MG63 (cell line): ENCODE results near the gene ZNF609. TPM values are rescaled to one million over a fixed set of nuclear protein-coding genes. Genes with fewer than 3 reads are reported as not detected.

Source experiments
- DNase-seq: peaks from one replicate; pipeline ENCODE4 v3.0.0-alpha.2; 2020
- H3K27me3 ChIP-seq: fragments of 250-450 bp; sonication (Bioruptor Pico); 2 replicates; pipeline ENCODE4 v1.5.1; 2020; ENCODE audit warnings: mild to moderate bottlenecking, moderate library complexity
- H3K36me3 ChIP-seq: fragments of 250-450 bp; sonication (Bioruptor Pico); 2 replicates; pipeline ENCODE4 v1.5.1; 2020; ENCODE audit warnings: mild to moderate bottlenecking, moderate library complexity
- H3K4me3 ChIP-seq: fragments of 250-450 bp; sonication (Bioruptor Pico); 2 replicates; pipeline ENCODE4 v1.5.1; 2020; ENCODE audit warnings: mild to moderate bottlenecking, moderate library complexity
- H3K9me3 ChIP-seq: fragments of 250-450 bp; sonication (Bioruptor Pico); 2 replicates; pipeline ENCODE4 v1.5.1; 2020; ENCODE audit warnings: mild to moderate bottlenecking, moderate library complexity
- total RNA-seq: library from RNA; depleted of rRNA; stranded (reverse); fragments of >200 nt; shearing (Covaris generic); gene quantifications from 2 replicates; pipeline ENCODE4 v1.2.3, GENCODE V29; 2014; ENCODE audit warnings: low replicate concordance

Gene ZNF609
- total RNA-seq, 1 experiment from 2014 or later, result 7.1 TPM

- no peaks in the 10 kb centered on the region for H3K27me3 ChIP-seq
- H3K36me3 ChIP-seq, result peaks cover 2% of the 10 kb centered on the region; the same call in 1 of the 2 replicates
- no peak overlapping the region for H3K4me3 ChIP-seq
- H3K9me3 ChIP-seq, result no peaks in the 10 kb centered on the region
- no peak for DNase-seq
Measured at GRCh38 chr15:64544450-64544849, 84.1 kb downstream of the ZNF609 start.

GRCh38 chr15:64547275-64547674 lies 86.9 kb downstream of the ZNF609 start:
- no peak overlapping the region for H3K4me3 ChIP-seq
- DNase-seq, result no peak

GRCh38 chr15:64548235-64548634 lies 87.9 kb downstream of the ZNF609 start:
- H3K36me3 ChIP-seq, result peaks cover 2% of the 10 kb centered on the region
- H3K27me3 ChIP-seq, result no peaks in the 10 kb centered on the region
- DNase-seq, result no peak
- H3K9me3 ChIP-seq, result no peaks in the 10 kb centered on the region
- no peak overlapping the region for H3K4me3 ChIP-seq

More at GRCh38 chr15:64547275-64547674, 86.9 kb downstream of the ZNF609 start:
- peaks cover 2% of the 10 kb centered on the region for H3K36me3 ChIP-seq
- no peaks in the 10 kb centered on the region for H3K9me3 ChIP-seq
- H3K27me3 ChIP-seq, result no peaks in the 10 kb centered on the region

GRCh38 chr15:64549860-64550259 lies 89.5 kb downstream of the ZNF609 start:
- no peaks in the 10 kb centered on the region; the same call in none of the 2 replicates for H3K36me3 ChIP-seq
- no peak overlapping the region for H3K4me3 ChIP-seq
- DNase-seq, result no peak
- H3K9me3 ChIP-seq, result no peaks in the 10 kb centered on the region
- H3K27me3 ChIP-seq, result no peaks in the 10 kb centered on the region

DNA sequence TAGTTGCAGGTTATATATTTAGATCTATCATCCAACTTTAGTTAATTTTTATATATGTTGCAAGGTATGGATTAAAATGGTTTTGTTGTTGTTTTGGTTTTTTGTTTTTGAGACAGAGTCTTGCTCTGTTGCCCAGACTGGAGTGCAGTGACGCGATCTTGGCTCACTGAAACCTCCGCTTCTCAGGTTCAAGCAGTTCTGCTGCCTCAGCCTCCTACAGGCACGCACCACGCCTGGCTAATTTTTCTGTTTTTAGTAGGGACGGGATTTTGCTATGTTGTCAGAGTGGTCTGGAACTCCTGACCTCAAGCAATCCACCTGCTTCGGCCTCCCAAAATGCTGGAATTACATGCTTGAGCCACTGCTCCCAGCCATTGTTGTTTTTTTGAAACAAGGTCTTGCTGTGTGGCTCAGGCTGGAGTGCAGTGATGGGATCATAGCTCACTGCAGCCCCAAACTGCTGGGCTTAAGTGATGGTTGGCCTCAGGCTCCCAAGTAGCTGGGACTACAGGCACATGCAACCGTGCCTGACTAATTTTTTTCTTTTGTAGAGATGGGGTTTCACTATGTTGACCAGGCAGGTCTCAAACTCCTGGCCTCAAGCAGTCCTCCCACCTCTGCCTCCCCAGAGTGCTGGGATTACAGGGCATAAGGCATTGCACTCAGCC lies 92.0 kb downstream of the ZNF609 start:
- H3K9me3 ChIP-seq, result no peaks in the 10 kb centered on the region
- no peaks in the 10 kb centered on the region for H3K27me3 ChIP-seq
- H3K4me3 ChIP-seq, result no peak overlapping the region
- no peaks in the 10 kb centered on the region; the same call in none of the 2 replicates for H3K36me3 ChIP-seq
- DNase-seq, result no peak

GRCh38 chr15:64558460-64559179 lies 98.2 kb downstream of the ZNF609 start:
- H3K9me3 ChIP-seq, result no peaks in the 10 kb centered on the region
- H3K4me3 ChIP-seq, result no peak overlapping the region
- no peak for DNase-seq
- H3K27me3 ChIP-seq, result no peaks in the 10 kb centered on the region
- H3K36me3 ChIP-seq, result peaks cover 6% of the 10 kb centered on the region; the same call in 1 of the 2 replicates

DNA sequence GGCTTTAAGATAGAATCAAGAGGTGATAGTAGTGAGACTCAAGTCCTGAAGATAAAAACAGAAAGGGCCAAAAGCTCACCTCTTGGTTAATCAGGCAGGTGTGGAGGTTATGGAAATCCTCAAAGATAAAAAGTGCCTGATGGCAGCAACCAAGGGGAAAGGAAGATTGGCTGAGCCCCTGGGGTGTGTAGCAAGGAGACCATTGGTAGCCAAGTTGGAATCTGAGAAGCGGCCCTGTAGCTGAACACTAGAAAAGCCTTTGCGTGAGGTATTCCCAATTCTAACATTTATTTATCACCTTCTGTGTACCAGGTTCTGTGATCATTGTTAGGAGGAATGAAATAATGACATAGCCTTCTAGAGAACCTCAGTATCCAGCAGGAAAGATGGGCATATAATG lies 98.9 kb downstream of the ZNF609 start:
- no peak overlapping the region for H3K4me3 ChIP-seq
- no peaks in the 10 kb centered on the region for H3K9me3 ChIP-seq
- DNase-seq, result no peak
- H3K27me3 ChIP-seq, result no peaks in the 10 kb centered on the region
- peaks cover 6% of the 10 kb centered on the region; the same call in 1 of the 2 replicates for H3K36me3 ChIP-seq

- H3K36me3 ChIP-seq, result peaks cover 6% of the 10 kb centered on the region; the same call in 1 of the 2 replicates
- no peaks in the 10 kb centered on the region for H3K27me3 ChIP-seq
- no peak overlapping the region for H3K4me3 ChIP-seq
- no peaks in the 10 kb centered on the region for H3K9me3 ChIP-seq
- no peak for DNase-seq
Measured at GRCh38 chr15:64560501-64560900, 100.1 kb downstream of the ZNF609 start.

- H3K36me3 ChIP-seq, result peaks cover 6% of the 10 kb centered on the region; the same call in 1 of the 2 replicates
- no peak overlapping the region for H3K4me3 ChIP-seq
- no peaks in the 10 kb centered on the region for H3K27me3 ChIP-seq
- no peaks in the 10 kb centered on the region for H3K9me3 ChIP-seq
- no peak for DNase-seq
Measured at GRCh38 chr15:64560998-64561397, 100.6 kb downstream of the ZNF609 start.

- Histone ChIP-seq H3K9me3 (no peaks in the 10 kb centered on the region), H3K36me3 (peaks cover 10% of the 10 kb centered on the region), H3K27me3 (no peaks in the 10 kb centered on the region), H3K4me3 (no peak overlapping the region)
- no peak for DNase-seq
Measured at GRCh38 chr15:64562003-64562640, 101.7 kb downstream of the ZNF609 start.

- H3K36me3 ChIP-seq, result peaks cover 10% of the 10 kb centered on the region
- no peak for DNase-seq
- H3K4me3 ChIP-seq, result no peak overlapping the region
- H3K9me3 ChIP-seq, result no peaks in the 10 kb centered on the region
- H3K27me3 ChIP-seq, result no peaks in the 10 kb centered on the region
Measured at GRCh38 chr15:64566102-64566501, 105.7 kb downstream of the ZNF609 start.

DNA sequence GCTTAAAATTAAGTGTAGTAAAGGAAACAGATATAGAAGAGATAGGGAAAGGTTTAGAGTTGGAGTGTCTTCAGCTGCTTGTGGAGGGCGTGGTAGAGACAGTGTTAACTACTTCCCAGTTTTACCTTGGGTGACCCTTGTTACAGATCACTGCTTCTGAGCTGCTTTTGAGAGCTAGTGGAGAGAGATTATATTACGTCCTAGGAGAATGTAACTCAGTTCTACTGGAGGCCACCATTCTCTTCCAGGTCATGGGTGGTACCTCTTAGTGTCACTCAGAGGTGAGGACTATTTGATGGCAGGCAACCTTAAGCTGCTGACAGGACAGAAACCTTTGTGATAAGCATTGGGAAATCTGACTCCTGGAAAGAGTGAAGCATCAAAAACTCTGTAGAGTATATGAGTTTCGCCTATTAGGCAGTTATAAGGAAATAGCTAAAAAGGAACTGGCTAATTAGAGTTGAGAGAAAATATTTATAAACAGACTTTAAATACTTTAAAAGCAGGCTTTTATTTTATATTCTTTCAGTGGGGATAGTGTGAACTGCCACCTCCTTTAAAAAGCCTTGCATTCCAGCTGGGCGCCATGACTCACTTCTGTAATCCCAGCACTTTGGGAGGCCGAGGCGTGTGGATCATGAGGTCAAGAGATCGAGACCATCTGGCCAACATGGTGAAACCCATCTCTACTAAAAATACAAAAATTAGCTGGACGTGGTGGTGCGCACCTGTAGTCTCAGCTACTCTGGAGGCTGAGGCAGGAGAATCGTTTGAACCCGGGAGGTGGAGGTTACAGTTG lies 106.5 kb downstream of the ZNF609 start:
- H3K4me3 ChIP-seq, result no peak overlapping the region
- H3K9me3 ChIP-seq, result no peaks in the 10 kb centered on the region
- H3K27me3 ChIP-seq, result no peaks in the 10 kb centered on the region
- DNase-seq, result no peak
- peaks cover 10% of the 10 kb centered on the region for H3K36me3 ChIP-seq

GRCh38 chr15:64568765-64569164 lies 108.4 kb downstream of the ZNF609 start:
- peaks cover 5% of the 10 kb centered on the region for H3K36me3 ChIP-seq
- H3K9me3 ChIP-seq, result no peaks in the 10 kb centered on the region
- H3K27me3 ChIP-seq, result no peaks in the 10 kb centered on the region
- H3K4me3 ChIP-seq, result no peak overlapping the region
- DNase-seq, result no peak

DNA sequence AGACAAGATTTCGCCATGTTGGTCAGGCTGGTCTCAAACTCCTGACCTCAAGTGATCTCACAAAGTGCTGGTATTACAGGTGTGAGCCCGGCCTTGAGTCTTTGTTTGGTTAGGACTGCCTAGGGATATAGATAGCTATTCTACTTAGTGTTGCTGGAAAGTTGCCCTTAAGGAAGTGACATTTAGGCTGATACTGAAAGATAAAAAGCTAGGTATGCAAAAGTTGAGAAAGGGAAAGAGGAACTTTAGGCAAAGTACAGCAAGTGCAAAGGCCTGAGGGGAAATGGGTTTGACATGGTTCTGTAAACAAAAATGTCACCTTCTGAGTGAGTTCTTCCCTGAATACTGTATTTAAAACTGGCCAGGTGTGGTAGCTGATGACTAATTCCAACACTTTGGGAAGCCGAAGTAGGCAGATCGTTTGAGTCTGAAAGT lies 111.5 kb downstream of the ZNF609 start:
- no peak for DNase-seq
- Histone ChIP-seq H3K9me3 (no peaks in the 10 kb centered on the region), H3K27me3 (no peaks in the 10 kb centered on the region), H3K4me3 (no peak overlapping the region), H3K36me3 (peaks cover 4% of the 10 kb centered on the region)

GRCh38 chr15:64572856-64573255 lies 112.5 kb downstream of the ZNF609 start:
- no peak for DNase-seq
- Histone ChIP-seq H3K27me3 (no peaks in the 10 kb centered on the region), H3K36me3 (peaks cover 2% of the 10 kb centered on the region; the same call in 1 of the 2 replicates), H3K9me3 (no peaks in the 10 kb centered on the region), H3K4me3 (no peak overlapping the region)

DNA sequence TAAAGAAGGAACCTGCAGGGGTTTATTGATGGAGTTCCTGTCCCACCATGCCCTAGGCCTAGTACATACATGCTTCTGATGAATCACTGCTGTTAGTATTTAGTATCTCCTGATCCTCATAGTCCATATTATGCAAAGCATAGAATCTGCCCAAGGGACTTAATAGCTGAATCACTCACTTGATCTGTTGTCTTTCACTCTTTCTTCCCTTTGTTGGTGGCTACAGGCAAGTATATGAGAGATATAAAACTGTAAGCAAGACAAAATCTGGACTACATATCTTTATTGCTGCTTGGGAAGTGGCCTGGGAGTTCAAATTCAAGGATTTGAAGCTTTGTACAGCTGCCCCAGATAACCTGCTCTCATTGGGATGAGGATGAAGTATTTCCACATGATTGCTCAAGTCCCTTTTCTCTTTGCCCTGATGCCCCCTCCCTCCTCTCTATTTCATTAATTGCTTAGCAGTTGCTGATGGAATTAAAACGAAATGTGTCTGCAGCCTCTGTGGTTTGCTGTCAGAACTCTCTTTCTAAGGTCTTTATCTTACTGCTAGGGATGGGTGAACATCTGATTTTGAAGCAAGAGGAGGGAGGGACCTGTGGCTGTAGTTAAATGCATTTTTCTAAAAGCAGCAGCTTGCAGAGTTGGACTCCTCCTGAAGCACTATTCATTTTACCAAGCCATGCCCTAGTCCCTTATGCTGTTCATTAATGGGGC lies 114.1 kb downstream of the ZNF609 start:
- H3K4me3 ChIP-seq, result no peak overlapping the region
- no peaks in the 10 kb centered on the region for H3K27me3 ChIP-seq
- H3K36me3 ChIP-seq, result peaks cover 2% of the 10 kb centered on the region; the same call in 1 of the 2 replicates
- no peak for DNase-seq
- peaks cover 2% of the 10 kb centered on the region; the same call in 1 of the 2 replicates for H3K9me3 ChIP-seq
